HEK293T (cell line): ENCODE measurements around the gene HK1.
A peak's percentile ranks its signal among the peaks of the same experiment; 100 is the strongest.
"Not testable (repeated sequence)": the region's sequence is repeated elsewhere in the genome, so short reads cannot be mapped to it uniquely, and the experiment has no call there.

Experiments
- CTCF ChIA-PET: fragments of 350-600 bp; formaldehyde crosslinking; extraction: SDS; loops from one replicate; lab custom pipeline; 2021; ENCODE audit warnings: antibody characterized with exemption, inconsistent platforms; lab: Yijun Ruan, JAX
- POLR2A ChIA-PET: fragments of 350-600 bp; formaldehyde crosslinking; extraction: SDS; loops from one replicate; lab custom pipeline; 2020; ENCODE audit warnings: antibody characterized with exemption, inconsistent platforms; lab: Yijun Ruan, JAX
- DNase-seq: peaks from one replicate; pipeline ENCODE4 v3.0.0; 2012; ENCODE audit warnings: mixed read lengths; ENCODE audit errors: extremely low spot score
- ARNT ChIP-seq: fragments of 450-650 bp; IDR thresholded peaks from 2 replicates; pipeline ENCODE4 v1.6.1; 2017; ENCODE audit warnings: mild to moderate bottlenecking
- BHLHE40 ChIP-seq: fragments of 450-650 bp; IDR thresholded peaks from 2 replicates; pipeline ENCODE4 v1.6.1; 2016; ENCODE audit warnings: mild to moderate bottlenecking, moderate library complexity, borderline replicate concordance
- CTBP1 ChIP-seq: fragments of 450-650 bp; IDR thresholded peaks from 2 replicates; pipeline ENCODE4 v1.6.1; 2016; ENCODE audit warnings: borderline replicate concordance
- ELF4 ChIP-seq: fragments of 450-650 bp; IDR thresholded peaks from 2 replicates; pipeline ENCODE4 v1.6.1; 2017; ENCODE audit warnings: antibody characterized with exemption
- FOXA1 ChIP-seq: fragments of 450-650 bp; IDR thresholded peaks from 2 replicates; pipeline ENCODE4 v1.6.1; 2016; ENCODE audit warnings: mild to moderate bottlenecking
- FOXK2 ChIP-seq: fragments of 450-650 bp; IDR thresholded peaks from 2 replicates; pipeline ENCODE4 v1.6.1; 2016; ENCODE audit warnings: mild to moderate bottlenecking
- FOXM1 ChIP-seq: fragments of 450-650 bp; IDR thresholded peaks from 2 replicates; pipeline ENCODE4 v1.6.1; 2017; ENCODE audit warnings: mild to moderate bottlenecking, borderline replicate concordance
- HDGF ChIP-seq: fragments of 450-650 bp; IDR thresholded peaks from 2 replicates; pipeline ENCODE4 v1.6.1; 2017; ENCODE audit warnings: antibody characterized with exemption, borderline replicate concordance
- L3MBTL2 ChIP-seq: fragments of 450-650 bp; conservative IDR thresholded peaks from 2 replicates; pipeline ENCODE4 v1.6.1; 2016; ENCODE audit warnings: mild to moderate bottlenecking
- LEF1 ChIP-seq: fragments of 450-650 bp; IDR thresholded peaks from 2 replicates; pipeline ENCODE4 v1.6.1; 2017; ENCODE audit warnings: mild to moderate bottlenecking, borderline replicate concordance
- NFRKB ChIP-seq: fragments of 450-650 bp; IDR thresholded peaks from 2 replicates; pipeline ENCODE4 v1.6.1; 2016; ENCODE audit warnings: mild to moderate bottlenecking, moderate library complexity
- SP1 ChIP-seq: fragments of 450-650 bp; IDR thresholded peaks from 2 replicates; pipeline ENCODE4 v1.6.1; 2017
- SUZ12 ChIP-seq: fragments of 450-650 bp; IDR thresholded peaks from 2 replicates; pipeline ENCODE4 v1.6.1; 2016; ENCODE audit warnings: mild to moderate bottlenecking
- TARDBP ChIP-seq: fragments of 450-650 bp; IDR thresholded peaks from 2 replicates; pipeline ENCODE4 v1.6.1; 2016
- ZNF384 ChIP-seq: fragments of 450-650 bp; IDR thresholded peaks from 2 replicates; pipeline ENCODE4 v1.6.1; 2016
- TF ChIP-seq, protein P1 (sequence below): fragments of 450-650 bp; IDR thresholded peaks from 2 replicates; pipeline ENCODE4 v1.6.1; 2016

HK1 gene

DNA sequence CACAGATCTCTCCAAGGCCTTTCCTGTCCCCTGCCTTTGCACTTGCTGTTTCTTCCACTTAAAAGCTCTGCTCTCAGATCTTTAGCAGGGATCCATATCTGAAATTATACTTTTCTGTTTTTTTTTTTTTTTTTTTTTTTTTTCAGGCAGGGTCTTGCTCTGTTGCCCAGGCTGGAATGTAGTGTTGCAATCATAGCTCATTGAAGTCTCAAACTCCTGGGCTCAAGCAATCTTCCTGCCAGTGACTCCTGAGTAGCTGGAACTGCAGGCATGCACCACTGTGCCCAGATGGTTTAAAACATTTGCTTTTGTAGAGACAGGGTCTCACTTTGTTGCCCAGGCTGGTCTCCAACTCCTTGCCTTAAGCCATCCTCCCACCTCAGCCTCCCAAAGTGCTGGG, 167.9 kb downstream of the HK1 start:
- CTCF ChIA-PET: interaction anchor here (0.9 to 1.1 kb wide), 2 partner anchors 38 to 61 kb away, joined by 3 read pairs; no protein-coding TSS in a partner anchor
- POLR2A ChIA-PET: no interaction called here
- TF ChIP-seq CTBP1 (no peak), HDGF (no peak), ELF4 (no peak), FOXA1 (no peak), ZNF384 (no peak; the same call in 1 of the 2 replicates), L3MBTL2 (no peak), TARDBP (no peak), SUZ12 (no peak), BHLHE40 (no peak), FOXK2 (no peak), ARNT (no peak), SP1 (no peak), LEF1 (no peak), FOXM1 (no peak), NFRKB (no peak)
- TF ChIP-seq, protein P1, sequence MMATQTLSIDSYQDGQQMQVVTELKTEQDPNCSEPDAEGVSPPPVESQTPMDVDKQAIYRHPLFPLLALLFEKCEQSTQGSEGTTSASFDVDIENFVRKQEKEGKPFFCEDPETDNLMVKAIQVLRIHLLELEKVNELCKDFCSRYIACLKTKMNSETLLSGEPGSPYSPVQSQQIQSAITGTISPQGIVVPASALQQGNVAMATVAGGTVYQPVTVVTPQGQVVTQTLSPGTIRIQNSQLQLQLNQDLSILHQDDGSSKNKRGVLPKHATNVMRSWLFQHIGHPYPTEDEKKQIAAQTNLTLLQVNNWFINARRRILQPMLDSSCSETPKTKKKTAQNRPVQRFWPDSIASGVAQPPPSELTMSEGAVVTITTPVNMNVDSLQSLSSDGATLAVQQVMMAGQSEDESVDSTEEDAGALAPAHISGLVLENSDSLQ: no peak
- DNase-seq: no peak

DNA sequence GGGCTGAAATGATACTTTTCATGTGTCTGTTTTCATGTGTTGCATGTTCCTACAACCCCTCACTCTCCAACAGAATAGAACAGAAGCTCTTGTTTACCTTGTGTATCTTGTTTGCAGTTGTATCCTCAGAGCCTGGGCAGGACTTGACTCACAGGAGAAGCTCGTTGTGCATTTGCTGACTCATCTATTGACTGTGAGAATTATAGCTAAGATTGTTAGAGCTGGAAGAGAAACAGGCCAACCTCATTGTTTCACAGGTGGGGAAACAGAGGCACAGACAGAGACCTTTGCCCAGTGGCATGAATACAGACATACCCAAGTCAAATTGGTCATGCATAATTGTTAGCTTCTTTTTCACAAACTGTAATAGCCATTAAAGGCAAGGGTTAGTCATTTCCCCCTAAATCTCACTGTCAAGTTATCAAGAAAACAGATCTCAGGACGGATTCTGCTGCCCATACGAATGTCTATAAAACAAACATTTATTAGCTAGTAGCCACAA, 168.4 kb downstream of the HK1 start:
- POLR2A ChIA-PET: interaction anchor here (1.2 kb wide), 1 partner anchor 8 kb away, joined by 5 read pairs; no protein-coding TSS in a partner anchor

DNA sequence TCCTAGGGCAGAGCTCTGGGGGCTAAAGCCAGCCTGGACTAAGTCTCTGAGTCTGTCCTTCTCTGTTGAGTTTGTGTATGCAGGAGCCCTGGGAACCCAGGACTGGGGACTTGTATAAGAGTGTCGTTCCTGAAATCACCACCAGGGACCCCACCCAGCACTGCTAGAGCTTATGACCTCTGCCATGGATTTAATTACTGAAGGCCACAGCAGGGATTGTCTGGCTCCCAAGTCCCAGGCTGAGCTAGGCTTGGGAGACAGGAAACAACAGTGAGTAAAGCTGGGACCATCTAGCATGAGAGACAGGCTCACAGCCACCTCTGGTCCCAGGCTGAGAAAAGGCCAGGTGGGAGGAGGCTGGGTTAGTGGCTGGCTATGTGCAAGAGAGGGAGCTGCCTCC, 171.5 kb downstream of the HK1 start:
- peak; percentile 73 for DNase-seq
- ChIA-PET POLR2A (no interaction called here), CTCF (interaction anchor here (0.6 to 2.7 kb wide), 8 partner anchors 11 to 983 kb away, joined by 3 to 11 read pairs (median 4); no protein-coding TSS in a partner anchor)
- TF ChIP-seq FOXA1: no peak
- TF ChIP-seq SUZ12: no peak
- TF ChIP-seq FOXK2: no peak
- TF ChIP-seq ZNF384: no peak
- TF ChIP-seq SP1: no peak
- no peak for TF ChIP-seq CTBP1

More for the DNA sequence above, 168.4 kb downstream of the HK1 start:
- TF ChIP-seq ELF4: no peak
- no peak for TF ChIP-seq SUZ12
- TF ChIP-seq ZNF384: no peak
- TF ChIP-seq SP1: no peak
- TF ChIP-seq FOXK2: no peak
- no peak for TF ChIP-seq BHLHE40
- TF ChIP-seq L3MBTL2: no peak
- no peak for TF ChIP-seq TARDBP
- no peak for TF ChIP-seq FOXM1
- no peak for TF ChIP-seq NFRKB
- CTCF ChIA-PET: interaction anchor here (0.5 to 1.1 kb wide), 4 partner anchors 39 to 507 kb away, joined by 3 read pairs; no protein-coding TSS in a partner anchor
- DNase-seq: no peak

DNA sequence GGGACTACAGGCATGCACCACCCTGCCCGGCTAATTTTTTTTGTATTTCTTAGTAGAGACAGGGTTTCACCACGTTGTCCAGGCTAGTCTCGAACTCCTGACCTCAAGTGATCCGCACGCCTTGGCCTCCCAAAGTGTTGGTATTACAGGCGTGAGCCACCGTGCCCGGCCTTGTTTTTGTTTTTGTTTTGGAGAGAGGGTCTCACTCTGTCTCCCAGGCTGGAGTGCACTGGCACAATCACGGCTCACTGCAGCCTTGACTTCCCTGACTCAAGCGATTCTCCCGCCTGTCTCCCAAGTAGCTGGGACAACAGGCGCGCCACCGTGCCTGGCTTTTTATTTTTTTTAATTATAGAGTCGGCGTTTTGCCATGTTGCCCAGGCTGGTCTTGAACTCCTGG, 172.1 kb downstream of the HK1 start:
- ChIA-PET POLR2A (interaction anchor here (0.8 to 1.4 kb wide), 5 partner anchors 8 to 50 kb away, joined by 3 to 5 read pairs (median 4); no protein-coding TSS in a partner anchor), CTCF (interaction anchor here (0.6 to 2.7 kb wide), 10 partner anchors 12 to 983 kb away, joined by 3 to 11 read pairs (median 4); no protein-coding TSS in a partner anchor)
- not testable (repeated sequence) for DNase-seq

DNA sequence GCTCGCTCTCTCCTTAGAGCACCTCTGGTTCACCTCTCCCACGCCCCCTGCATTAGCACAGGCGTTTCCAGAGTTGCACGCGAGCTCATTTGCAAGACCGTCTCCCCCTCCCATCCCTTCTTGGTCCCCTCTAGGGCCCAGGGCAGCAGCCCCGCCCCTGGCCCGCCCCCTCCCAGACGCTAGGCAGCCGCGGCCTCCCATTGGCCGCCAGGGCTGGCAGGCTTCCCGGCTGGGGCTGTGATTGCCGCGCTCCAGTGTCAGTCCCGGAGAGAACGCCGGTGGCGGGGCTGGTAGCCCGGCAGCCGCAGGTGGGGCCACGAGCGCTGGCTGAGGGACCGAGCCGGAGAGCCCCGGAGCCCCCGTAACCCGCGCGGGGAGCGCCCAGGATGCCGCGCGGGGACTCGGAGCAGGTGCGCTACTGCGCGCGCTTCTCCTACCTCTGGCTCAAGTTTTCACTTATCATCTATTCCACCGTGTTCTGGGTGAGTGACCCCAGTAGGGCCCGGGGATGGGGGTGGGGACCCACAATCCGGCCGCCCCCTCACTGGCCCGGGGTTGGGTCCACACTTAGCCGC, 173.0 kb downstream of the HK1 start, which contains the start of gene TSPAN15:
TSPAN15 (plus strand) TSS at position 257 of the 575 bp plus-strand sequence; CDS start at position 387, 130 bp downstream.
- ChIA-PET CTCF (interaction anchor here (0.8 to 2.7 kb wide), 5 partner anchors 19 to 56 kb away, joined by 3 to 11 read pairs (median 5); no protein-coding TSS in a partner anchor), POLR2A (interaction anchor here (0.8 to 1.4 kb wide), 6 partner anchors 9 to 51 kb away, joined by 3 to 5 read pairs (median 4); no protein-coding TSS in a partner anchor)
- TF ChIP-seq, protein P1: peak; percentile 99
- TF ChIP-seq SP1: no peak
- peak; percentile 94 for DNase-seq
